GM23248 (cell line): ENCODE data around the gene BEX1. TPM values are rescaled to one million over a fixed set of nuclear protein-coding genes. Genes with fewer than 3 reads are reported as not detected.

ENCODE experiments used
- DNase-seq: peaks from one replicate; pipeline ENCODE4 v3.0.0-alpha.2; 2015
- H2AFZ ChIP-seq: fragments of 200-600 bp; sonication (generic); 2 replicates; pipeline ENCODE4 v1.6.1; 2016; ENCODE audit warnings: antibody characterized with exemption
- H3F3A ChIP-seq: fragments of 200-600 bp; sonication (generic); 2 replicates; pipeline ENCODE4 v1.6.1; 2016; ENCODE audit warnings: mild to moderate bottlenecking, antibody characterized with exemption, mixed run types; ENCODE audit not compliant: insufficient read depth
- H3K27ac ChIP-seq: fragments of 200-600 bp; sonication (generic); 2 replicates; pipeline ENCODE4 v1.5.1; 2016; ENCODE audit warnings: mild to moderate bottlenecking
- H3K27me3 ChIP-seq: fragments of 200-600 bp; sonication (generic); replicated peaks from 2 replicates; pipeline ENCODE4 v1.6.1; 2016; ENCODE audit warnings: mild to moderate bottlenecking; ENCODE audit not compliant: insufficient read depth
- H3K36me3 ChIP-seq: fragments of 200-600 bp; sonication (generic); 2 replicates; pipeline ENCODE4 v1.6.1; 2016; ENCODE audit warnings: low read depth, mild to moderate bottlenecking
- H3K4me1 ChIP-seq: fragments of 200-600 bp; sonication (generic); 2 replicates; pipeline ENCODE4 v1.6.1; 2016; ENCODE audit warnings: mild to moderate bottlenecking; ENCODE audit not compliant: insufficient read depth
- H3K4me2 ChIP-seq: fragments of 200-600 bp; sonication (generic); one replicate; pipeline ENCODE4 v1.6.1; 2016; ENCODE audit warnings: mild to moderate bottlenecking; ENCODE audit not compliant: unreplicated experiment
- H3K4me3 ChIP-seq: fragments of 200-600 bp; sonication (generic); 2 replicates; pipeline ENCODE4 v1.5.1; 2016; ENCODE audit warnings: mild to moderate bottlenecking
- H3K79me2 ChIP-seq: fragments of 200-600 bp; sonication (generic); 2 replicates; pipeline ENCODE4 v1.6.1; 2016; ENCODE audit warnings: mild to moderate bottlenecking; ENCODE audit not compliant: insufficient read depth
- H3K9ac ChIP-seq: fragments of 200-600 bp; sonication (generic); 2 replicates; pipeline ENCODE4 v1.6.1; 2016; ENCODE audit warnings: mild to moderate bottlenecking
- H3K9me2 ChIP-seq: fragments of 200-600 bp; sonication (generic); 2 replicates; pipeline ENCODE4 v1.6.1; 2016; ENCODE audit warnings: mixed run types, mild to moderate bottlenecking, moderate library complexity; ENCODE audit not compliant: insufficient read depth
- H3K9me3 ChIP-seq: fragments of 200-600 bp; sonication (generic); one replicate; pipeline ENCODE4 v1.6.1; 2017; ENCODE audit warnings: low read depth
- H4K20me1 ChIP-seq: fragments of 200-600 bp; sonication (generic); 2 replicates; pipeline ENCODE4 v1.6.0; 2016; ENCODE audit not compliant: insufficient read depth
- EZH2 ChIP-seq: fragments of 200-600 bp; sonication (generic); IDR thresholded peaks from 2 replicates; pipeline ENCODE4 v1.6.1; 2018; ENCODE audit warnings: antibody characterized with exemption, mild to moderate bottlenecking; ENCODE audit not compliant: insufficient read depth, poor library complexity, severe bottlenecking
- EZH2phosphoT487 ChIP-seq: fragments of 200-600 bp; sonication (generic); IDR thresholded peaks from 2 replicates; pipeline ENCODE4 v1.6.1; 2018; ENCODE audit warnings: antibody characterized with exemption, moderate library complexity, mild to moderate bottlenecking, low read depth; ENCODE audit not compliant: insufficient read depth
- WGBS, 2 experiments: methylation state at CpG; one replicate each; pipeline ENCODE4 v1.1.6; 2015 to 2017; ENCODE audit warnings: low lambda C conversion rate in 2 of 2, low coverage in 1 of 2; ENCODE audit errors: missing lambda C conversion rate in 2 of 2; 5-methylcytosine and 5-hydroxymethylcytosine counted together
- in situ Hi-C: fragments of 300-500 bp; cut with MboI; formaldehyde crosslinking; loops from 2 replicates; pipeline ENCODE4 v1.15.0; 2020
- polyA plus RNA-seq: library from polyadenylated mRNA; unstranded; fragments of >200 nt; fragmentation: Nextera tagmentation; extraction: Ambion mirVana; gene quantifications from 2 replicates; pipeline ENCODE4 v1.2.1, GENCODE V29; 2016
- total RNA-seq: library from RNA; depleted of rRNA; stranded (reverse); fragments of >200 nt; shearing (Covaris generic); gene quantifications from 2 replicates; pipeline ENCODE4 v1.2.3, GENCODE V29; 2014

BEX1 gene
- total and polyA plus RNA-seq, 2 experiments from 2014 or later, result 73.0 to 79.4 TPM

GRCh38 chrX:103101299-103102042 is 37.5 kb upstream of the BEX1 start:
- Histone ChIP-seq H3F3A (no peaks in the 10 kb centered on the region), H3K27ac (no peak overlapping the region), H3K27me3 (no peaks in the 10 kb centered on the region), H3K9ac (no peak overlapping the region), H3K4me1 (no peaks in the 10 kb centered on the region), H3K36me3 (no peaks in the 10 kb centered on the region), H4K20me1 (no peaks in the 10 kb centered on the region), H3K9me2 (no peaks in the 10 kb centered on the region), H3K9me3 (no peaks in the 10 kb centered on the region), H3K4me3 (no peak overlapping the region), H3K79me2 (no peaks in the 10 kb centered on the region), H2AFZ (no peak overlapping the region), H3K4me2 (no peak overlapping the region)
- no peak for TF ChIP-seq EZH2phosphoT487
- no peak for TF ChIP-seq EZH2
- DNase-seq, result no peak
- WGBS, 2 experiments, result 41 to 46% methylated on average over 3 of the region's 3 CpGs
- in situ Hi-C loops, result no loop called here

- 64 to 80% methylated on average over 4 of the region's 4 CpGs for WGBS, 2 experiments
- Histone ChIP-seq H3K4me3 (no peak overlapping the region), H2AFZ (no peak overlapping the region), H3K4me2 (no peak overlapping the region), H3F3A (no peaks in the 10 kb centered on the region), H3K9me2 (no peaks in the 10 kb centered on the region), H3K9me3 (no peaks in the 10 kb centered on the region), H3K27me3 (no peaks in the 10 kb centered on the region), H3K9ac (no peak overlapping the region), H4K20me1 (no peaks in the 10 kb centered on the region), H3K4me1 (no peaks in the 10 kb centered on the region), H3K79me2 (no peaks in the 10 kb centered on the region), H3K36me3 (no peaks in the 10 kb centered on the region), H3K27ac (no peak overlapping the region)
- in situ Hi-C loops, result no loop called here
- TF ChIP-seq EZH2 (no peak), EZH2phosphoT487 (no peak)
- no peak for DNase-seq
Measured at GRCh38 chrX:103100484-103100883, 36.5 kb upstream of the BEX1 start.

- no peak for DNase-seq
- in situ Hi-C loops, result no loop called here
- Histone ChIP-seq H2AFZ (no peak overlapping the region), H3K9me3 (no peaks in the 10 kb centered on the region), H3F3A (no peaks in the 10 kb centered on the region), H3K27me3 (no peaks in the 10 kb centered on the region), H3K4me2 (no peak overlapping the region), H3K27ac (no peak overlapping the region), H3K9ac (no peak overlapping the region), H3K36me3 (no peaks in the 10 kb centered on the region), H3K9me2 (no peaks in the 10 kb centered on the region), H3K4me3 (no peak overlapping the region), H3K79me2 (no peaks in the 10 kb centered on the region), H4K20me1 (no peaks in the 10 kb centered on the region), H3K4me1 (no peaks in the 10 kb centered on the region)
- TF ChIP-seq EZH2, result no peak
- TF ChIP-seq EZH2phosphoT487, result no peak
- WGBS, 2 experiments, result 65 to 100% methylated on average over 2 to 4 of the region's 4 CpGs
Measured at GRCh38 chrX:103099691-103100090, 35.7 kb upstream of the BEX1 start.

- Histone ChIP-seq H3K9me3 (no peaks in the 10 kb centered on the region), H4K20me1 (no peaks in the 10 kb centered on the region), H3K36me3 (no peaks in the 10 kb centered on the region), H3K4me2 (no peak overlapping the region), H3K4me3 (no peak overlapping the region), H3K79me2 (no peaks in the 10 kb centered on the region), H3K9ac (no peak overlapping the region), H3K27ac (no peak overlapping the region), H3K4me1 (no peaks in the 10 kb centered on the region), H3F3A (no peaks in the 10 kb centered on the region), H3K9me2 (no peaks in the 10 kb centered on the region), H2AFZ (no peak overlapping the region), H3K27me3 (no peaks in the 10 kb centered on the region)
- in situ Hi-C loops, result no loop called here
- DNase-seq, result no peak
- 68 to 71% methylated on average over 2 of the region's 2 CpGs for WGBS, 2 experiments
- TF ChIP-seq EZH2phosphoT487, result no peak
Measured at GRCh38 chrX:103098488-103098887, 34.5 kb upstream of the BEX1 start.
